AG08396 (cell line): Measurements from ENCODE around the gene OTULIN.

ENCODE experiments used
- DNase-seq: peaks from one replicate; pipeline ENCODE4 v3.0.0; 2012; ENCODE audit warnings: low spot score, mixed read lengths

The OTULIN gene

DNA sequence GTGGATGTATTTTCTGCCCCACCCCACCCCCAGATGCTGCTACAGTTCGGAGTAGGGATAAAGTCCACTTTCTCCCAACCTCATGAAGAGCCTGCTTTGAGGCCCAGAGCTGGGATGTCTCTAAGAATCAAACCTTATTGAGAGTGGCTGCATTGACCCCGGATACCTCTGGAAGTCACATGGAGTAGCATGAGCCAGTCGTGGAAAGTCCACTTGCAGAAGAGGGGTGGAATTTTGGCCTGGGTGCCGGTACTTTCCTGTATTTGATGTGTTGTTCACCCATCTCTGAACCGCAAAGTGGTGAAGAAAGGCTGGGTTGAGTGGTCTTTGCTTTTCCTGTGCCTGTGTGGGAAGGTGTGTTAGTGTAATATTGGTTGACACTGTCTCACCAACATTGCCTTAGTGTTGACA is 3.7 kb downstream of the OTULIN start:
- DNase-seq = no peak

DNA sequence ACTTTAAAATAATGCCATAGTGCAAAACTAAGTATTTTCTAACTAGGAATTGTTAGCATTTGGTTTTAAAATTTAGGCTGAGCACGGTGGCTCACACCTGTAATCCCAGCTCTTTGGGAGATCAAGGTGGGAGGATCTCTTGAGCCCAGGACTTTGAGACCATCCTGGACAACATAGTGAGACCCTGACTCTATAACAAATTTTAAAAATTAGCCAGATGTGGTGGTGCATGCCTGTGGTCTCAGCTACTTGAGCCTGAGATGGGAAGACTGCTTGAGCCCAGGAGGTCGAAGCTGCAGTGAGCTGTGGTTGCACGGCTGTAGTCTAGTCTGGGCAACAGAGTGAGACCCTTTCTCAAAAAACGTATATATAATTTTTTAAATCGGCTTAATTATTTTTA is 4.9 kb downstream of the OTULIN start:
- no peak for DNase-seq

DNA sequence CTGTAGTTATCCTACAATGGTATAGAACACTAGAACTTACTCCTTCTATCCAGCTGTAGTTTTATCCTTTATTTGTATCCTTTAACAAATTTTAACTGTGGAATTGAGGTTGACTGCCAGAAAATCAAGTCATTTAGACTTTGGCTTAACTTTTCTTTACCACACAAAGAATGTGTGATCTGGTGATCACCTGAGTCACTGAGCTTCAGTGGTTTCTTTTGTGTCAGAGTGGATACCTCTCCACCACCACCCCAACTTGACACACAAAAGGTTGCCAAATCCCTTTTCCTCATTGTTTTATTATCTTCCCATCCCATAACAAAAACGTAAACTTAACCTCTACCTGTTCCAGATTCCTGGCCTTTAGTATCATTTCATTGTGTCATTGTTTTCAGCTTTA is 5.5 kb downstream of the OTULIN start:
- no peak for DNase-seq

DNA sequence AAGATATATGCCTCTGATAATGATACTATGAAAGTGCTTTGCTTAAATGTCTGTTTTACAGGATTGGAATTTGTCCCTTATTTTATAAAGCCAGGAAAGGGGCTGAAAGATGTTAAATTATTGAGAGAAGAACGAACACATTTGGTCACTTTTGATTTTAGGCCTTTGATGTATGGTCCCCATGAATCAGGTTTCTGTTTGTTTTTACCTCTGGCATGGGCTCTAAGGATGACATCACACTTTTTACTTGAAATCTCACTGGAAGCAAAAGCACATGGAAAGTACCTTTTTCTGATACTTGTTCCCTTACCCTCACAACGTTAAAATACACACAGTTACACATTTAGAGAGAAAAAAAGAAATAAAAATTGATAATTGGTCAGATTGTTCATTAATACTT is 6.9 kb downstream of the OTULIN start:
- peak; percentile 24 for DNase-seq

DNA sequence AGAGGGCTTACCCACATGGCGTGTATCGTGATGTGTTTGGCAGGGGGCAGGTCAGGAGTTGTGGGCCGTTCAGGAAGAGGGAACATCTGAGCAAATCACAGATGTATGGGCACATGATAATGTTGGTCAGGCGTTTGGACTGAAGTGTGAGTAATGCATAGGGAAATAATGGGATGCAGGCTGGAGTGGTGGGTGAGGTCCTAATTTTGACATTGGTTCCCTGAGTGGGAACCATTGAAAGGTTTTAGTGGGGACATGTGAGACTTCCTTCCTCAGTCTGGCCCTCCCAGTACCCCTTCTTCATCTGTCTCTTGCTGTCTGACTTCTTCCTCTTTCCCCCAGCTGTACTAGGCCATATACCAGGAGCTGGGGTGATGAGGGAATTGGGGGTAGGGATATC is 7.6 kb downstream of the OTULIN start:
- DNase-seq = no peak

DNA sequence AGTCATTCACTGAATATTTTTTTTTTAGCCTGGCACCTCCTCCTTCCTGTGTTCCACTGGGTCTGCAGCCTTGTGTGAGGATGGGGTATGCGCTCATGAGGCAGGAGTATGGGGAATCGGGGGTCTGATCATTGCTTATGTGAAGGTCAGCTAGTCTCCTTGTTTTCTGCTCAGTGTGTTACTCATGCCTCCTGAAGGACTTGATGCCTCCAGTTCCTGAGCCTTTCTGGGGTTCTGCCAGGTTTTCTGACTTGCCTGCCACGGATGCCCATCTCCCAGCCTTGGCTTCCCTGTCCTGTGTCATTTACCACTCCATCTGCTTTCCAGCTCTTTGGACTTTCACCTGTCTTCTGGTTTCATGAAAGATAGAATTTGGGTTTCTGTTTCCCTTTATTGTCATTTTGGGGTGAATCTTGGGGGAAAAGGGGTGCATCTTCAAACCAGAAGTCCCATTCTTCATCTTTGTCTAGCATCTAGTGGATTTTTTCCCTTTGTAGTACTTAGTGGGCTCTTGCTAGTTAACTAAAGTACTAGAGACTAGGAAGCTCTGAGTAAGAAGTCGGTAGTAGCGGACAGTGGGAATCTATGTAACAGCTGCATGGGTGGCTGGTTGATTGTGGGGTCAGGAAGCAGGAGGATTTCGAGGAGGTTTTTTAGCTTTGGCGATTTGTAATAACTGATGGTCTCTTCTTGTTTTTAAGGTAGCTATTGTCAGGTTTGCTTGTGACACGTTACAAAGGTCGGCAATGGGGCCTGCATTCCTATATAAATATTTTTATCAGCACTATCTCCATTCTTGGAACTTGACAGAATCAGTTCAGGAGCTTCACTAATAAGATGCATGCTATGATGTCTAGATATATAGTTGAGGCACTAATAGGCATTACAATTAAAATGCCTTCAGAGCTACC is 8.2 kb downstream of the OTULIN start:
- DNase-seq = peak; percentile 25

DNA sequence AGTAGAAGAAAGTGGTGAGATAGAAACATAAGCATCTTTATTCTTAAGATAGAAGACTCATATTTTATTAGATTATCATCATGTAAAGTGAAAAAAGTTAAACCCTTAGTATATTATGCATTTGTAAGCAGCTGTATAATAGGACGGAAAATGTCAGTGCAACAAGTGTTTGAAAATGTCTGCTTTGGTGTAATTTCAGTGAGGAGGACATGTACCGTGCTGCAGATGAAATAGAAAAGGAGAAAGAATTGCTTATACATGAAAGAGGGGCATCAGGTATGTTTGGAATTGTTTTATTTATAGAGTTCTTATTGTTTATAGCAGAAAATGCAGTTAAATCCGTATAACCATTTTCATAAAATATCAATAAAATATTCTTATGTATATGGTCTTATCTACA is 8.9 kb downstream of the OTULIN start:
- no peak for DNase-seq

DNA sequence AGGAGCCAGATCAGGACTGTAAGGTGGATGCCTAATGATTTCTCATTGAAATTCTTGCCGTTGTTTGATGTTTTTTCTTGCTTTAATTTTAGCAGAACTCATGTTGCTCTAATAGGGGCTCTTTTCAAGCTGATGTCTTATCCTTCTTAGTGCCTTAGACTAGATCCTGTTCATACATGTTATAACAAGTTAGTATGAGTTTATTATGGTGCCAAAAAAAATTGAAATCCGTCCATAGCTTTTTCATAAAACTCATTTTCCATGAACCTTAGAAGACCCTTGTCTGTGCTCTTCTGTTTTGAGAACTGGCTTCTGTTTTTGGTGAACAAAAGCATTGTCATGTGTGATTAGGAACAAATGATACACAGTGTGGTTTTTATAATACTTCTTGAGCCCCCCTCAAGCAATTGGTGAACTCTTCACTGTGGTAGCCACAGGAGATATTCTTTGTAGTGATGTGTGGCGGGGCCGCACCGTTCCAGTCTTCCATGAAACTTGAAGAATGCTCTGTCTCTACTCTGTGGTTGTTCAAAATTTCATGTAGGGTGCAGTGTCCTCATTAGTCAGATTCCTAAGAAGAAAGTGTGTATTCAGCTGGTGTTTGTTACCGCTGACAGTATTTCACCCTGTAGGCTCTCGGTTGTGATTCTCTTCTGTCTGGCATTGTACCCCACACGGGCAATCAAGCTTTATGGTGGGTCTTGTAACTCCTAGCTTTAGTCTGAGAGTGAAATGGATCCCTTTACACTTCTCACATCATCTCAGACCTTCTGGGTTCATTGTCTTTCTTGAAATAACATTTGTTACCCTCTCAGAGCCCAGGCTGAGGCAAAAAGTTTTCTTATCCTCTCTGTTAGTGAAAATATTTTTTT is 10.7 kb downstream of the OTULIN start:
- DNase-seq = no peak

DNA sequence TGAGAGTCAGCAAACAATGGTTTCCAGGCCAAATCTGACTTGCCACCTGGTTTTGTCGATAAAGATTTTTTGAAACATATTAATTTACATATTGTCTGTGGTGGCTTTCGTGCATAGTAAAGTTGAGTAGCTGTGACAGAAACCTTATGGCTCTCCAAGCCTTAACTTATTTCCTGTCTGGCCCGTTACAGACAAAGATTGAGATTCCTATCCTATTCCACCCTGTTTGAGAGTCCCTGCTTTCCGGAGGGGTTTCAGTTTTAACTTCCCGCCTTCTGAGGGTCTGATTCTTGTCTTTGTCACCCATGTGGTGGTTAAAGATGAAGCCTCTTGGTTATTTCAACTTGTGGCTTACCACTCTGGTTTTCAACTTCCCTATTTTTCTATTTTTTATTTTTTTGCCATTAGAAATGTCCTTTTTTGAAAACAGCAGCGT is 11.4 kb downstream of the OTULIN start:
- no peak for DNase-seq

DNA sequence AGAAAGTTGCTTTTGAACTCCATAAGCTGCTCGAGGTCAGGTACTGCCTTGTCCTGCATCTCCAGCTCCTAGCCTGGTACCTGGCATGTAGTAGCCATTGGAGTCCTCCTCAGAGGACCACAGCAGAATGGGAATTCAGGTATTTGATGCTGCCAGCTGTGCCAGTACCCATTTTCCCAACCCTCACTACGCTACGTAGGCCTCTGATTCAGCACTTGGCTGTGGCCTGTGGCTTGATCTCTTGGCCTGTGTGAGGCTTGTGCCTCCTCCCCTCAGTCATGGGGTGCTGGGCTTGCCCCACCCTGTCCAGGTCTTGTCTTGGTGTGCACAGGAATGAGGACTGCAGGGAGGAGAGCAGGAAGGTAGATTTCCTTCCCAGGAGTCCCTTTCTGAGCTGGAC is 11.8 kb downstream of the OTULIN start:
- peak; percentile 49 for DNase-seq

DNA sequence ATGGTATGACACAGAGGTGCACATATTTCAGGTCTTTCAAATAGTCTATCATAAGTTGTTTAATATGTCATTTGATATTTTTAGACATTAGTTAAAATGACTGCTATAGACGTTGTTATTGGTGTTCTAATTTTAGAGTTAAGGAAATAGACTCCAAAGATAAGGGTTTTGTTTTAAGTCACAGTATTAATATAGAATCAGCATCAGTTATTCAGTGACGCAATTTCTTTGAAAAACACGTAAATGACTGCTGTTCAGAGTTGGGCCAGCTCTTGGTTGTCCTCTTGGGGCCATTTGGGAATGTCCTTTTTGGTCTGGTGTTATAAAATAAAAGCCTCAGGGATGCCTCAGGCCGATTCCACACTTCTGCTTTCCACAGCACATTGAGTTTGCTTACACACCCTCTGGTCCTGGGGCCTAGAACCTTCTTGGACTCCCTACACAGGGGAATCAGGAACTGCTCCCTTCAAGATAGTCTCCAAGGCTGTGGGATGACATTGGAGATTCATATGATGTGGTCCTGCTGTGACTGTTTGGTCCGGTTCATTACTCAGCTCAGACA is 14.3 kb downstream of the OTULIN start:
- no peak for DNase-seq

DNA sequence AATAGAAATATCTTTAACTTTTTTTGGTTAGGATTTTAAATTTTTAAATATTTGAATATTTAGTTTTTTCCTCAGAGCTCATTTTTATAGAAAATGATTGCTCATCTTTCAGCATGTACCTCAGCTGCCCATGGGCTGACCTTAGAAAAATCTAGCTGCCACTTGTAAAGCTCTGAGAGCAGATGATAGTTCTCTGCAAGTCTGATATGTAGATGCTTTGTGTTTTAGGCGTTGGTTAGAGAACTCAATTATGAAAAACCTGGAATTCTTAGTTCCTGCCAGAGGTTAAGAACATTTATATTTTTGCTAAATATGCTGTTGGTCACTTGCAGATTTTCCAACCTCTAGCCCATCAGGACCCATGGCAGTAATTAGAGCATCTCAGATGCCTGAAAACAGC is 15.1 kb downstream of the OTULIN start:
- no peak for DNase-seq

DNA sequence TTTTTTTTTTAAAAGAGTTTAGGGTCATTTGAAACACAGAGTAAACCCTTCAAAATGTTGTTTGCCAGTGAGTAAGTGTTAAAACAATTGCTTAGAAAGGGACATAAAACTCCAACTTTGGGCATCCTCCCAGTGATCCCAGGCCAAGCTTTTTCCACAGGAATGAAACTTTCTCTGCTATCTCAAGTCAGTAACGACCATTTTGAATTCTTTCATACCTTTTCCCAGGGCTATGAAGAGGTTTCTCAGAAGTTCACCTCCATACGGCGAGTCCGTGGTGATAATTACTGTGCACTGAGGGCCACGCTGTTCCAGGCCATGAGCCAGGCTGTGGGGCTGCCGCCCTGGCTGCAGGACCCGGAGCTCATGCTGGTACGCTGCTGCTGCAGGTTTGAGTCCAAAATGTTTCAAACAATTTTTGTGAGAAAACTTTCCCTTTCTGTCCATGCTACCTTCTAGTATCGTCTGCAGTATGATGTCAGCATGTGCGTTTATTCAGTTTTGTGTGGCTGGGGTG is 16.8 kb downstream of the OTULIN start:
- no peak for DNase-seq

DNA sequence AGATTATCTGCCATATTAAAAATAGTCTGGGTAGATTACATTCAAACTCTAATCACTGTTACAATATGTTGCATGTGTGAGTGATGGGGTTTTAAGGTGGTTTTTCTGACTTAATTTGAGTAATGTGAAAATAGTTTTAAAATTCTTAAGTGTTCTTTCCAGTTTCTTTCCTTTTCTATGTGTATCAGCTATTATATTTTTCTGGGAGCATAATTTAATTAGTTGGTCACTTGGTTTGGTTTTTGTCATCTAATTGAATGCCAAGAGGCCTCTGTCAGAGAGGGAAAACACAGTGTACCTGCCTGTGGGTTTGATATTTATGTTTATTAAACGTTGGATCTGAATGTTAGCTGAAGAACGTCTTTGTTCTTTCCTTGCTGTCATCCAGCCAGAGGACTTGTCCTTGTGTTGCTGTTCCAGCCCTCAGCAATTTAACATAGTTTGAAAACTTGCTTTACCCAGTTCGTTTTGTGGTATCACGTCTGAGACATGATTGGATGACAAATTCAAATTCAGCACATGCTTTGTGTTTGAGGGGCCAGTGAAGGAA is 19.5 kb downstream of the OTULIN start:
- DNase-seq = no peak

DNA sequence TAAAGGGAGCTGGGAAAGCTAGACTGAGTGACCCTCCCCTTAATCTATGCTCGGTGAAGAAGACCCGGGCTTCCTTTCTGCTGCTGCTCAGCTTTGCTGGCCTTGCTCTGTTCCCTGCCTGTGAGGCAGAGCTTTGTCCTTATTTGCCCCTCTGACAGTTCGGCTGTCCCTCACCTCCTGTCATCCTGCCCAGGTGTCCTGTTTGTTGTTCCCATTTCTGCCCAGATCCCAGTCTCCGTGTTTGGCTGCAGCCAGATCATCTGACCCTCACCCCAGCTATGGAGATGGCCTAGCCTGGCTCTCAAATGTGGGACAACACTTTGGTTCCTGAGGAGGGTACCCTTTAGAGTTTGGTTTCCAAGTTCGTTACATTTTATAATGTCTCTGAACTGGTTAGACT is 20.2 kb downstream of the OTULIN start:
- DNase-seq = no peak

DNA sequence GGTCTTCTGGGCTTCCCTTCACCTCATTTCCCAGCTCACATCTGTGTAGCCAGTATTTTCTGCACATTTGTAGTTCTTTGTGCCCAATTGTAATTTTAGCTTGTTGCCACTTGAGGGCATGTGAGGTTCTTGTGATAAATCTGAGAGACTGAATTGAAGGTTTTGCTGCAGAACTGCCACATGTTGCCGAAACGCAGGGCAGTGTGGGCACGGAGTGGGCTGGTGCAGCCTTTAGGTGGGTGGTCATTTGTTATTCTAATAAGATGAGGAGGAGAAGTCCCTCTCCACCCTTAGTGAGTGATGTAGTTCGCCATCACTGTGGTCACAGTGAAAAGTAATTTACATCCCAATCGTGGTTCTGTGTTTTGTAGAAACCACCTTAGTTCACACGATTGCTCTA is 21.2 kb downstream of the OTULIN start:
- DNase-seq = peak; percentile 56

DNA sequence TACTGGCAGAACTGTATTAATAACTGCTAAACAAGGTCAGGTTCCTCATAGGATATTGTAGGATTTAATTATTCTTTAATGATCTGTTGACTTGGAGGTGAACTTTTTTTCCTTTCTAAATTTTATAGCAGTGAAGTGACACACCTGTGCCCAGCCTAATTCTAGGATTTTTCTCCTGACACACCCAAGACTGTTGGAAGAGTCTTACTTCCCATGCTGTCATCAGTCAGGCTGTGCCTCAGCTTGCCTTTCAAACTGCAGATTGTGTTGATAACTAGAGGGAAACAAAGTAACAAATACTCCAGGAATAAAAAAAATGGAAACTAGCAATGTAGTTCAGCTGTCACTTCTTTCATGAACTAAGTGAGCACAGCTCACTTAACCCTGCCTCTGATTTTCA is 22.0 kb downstream of the OTULIN start:
- no peak for DNase-seq

DNA sequence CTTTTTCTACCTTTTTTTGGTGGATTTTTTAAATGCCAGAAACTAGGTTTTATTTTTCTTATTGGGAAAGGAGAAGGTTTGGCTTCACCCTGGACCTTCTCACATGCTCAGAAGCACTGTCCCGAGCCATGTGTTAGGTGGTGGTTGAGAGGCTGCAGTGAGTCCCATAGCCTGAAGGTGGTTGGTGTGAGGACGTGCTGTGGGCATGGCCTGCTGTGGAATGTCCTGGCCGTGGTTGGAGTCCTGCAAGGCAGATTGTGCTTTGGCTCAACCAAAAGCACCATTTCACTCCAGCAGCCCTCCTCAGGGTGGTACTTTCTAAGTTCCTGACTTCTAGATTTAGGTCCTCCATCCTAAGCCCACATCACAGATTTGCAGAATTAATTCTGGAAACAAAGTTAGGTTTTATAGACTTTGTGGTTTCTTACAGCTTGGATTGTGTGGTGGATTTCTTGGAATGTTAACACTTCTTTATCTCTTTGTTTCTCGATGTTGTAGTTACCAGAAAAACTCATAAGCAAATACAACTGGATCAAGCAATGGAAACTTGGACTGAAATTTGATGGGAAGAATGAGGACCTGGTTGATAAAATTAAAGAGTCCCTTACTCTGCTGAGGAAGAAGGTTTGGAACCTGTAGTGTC is 22.6 kb downstream of the OTULIN start:
- peak; percentile 67 for DNase-seq

DNA sequence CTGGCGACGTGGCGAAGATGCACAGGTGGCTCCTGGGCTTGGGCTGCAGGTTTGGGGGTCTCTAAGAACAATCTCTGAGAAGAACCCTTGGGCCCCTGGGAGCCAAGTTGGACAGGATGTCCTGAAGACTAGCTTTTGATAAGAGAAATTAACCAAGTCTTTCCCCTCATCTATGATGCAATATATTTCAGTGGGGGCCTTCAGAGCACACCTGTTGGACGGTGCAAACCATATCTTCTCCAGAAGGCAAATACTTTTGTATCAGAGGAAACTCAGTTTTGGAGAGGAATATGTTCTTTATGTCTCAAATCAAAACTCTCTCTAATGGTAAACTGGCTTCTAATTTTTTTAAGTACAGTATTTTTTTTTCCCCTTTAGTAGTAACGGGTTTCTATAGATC is 28.6 kb downstream of the OTULIN start:
- DNase-seq = no peak

DNA sequence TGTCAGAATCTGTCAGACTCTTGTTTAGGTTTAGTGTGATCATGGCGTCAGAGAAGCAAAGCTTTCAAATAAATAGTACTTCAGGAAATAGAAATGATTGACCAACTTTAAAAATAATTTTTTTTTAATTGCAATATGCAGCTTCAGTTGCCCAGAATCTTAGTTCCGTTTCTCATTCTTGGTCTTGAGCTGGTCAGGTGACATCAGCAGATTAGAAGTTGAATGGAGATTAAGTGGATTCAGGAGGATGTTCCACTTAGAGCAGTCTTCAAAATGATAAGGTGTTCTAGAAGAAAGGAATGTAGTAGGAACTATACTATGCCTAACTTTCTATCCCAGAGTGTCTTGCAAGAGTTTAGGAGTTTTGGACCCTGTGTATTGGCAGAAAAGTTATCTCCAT is 30.6 kb downstream of the OTULIN start:
- DNase-seq = no peak

DNA sequence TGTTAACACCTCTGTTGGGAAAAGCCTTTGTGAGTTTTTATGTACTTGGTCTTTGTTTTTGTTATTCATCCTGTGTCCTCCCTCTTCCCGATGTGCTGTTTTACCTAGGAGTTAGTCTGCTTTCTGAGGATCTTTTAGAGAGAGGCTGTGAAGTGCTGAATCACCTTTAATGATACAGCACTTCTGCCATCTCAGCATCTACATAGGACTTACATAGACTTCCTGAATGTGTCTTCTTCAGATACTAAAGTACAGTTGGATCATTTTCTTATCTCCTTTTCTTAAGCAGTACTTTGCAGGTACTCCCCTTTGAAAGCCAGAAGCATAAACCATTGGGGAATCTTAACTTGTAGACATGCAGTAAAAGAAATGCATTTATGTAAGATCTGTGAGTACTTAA is 31.5 kb downstream of the OTULIN start:
- DNase-seq = no peak

DNA sequence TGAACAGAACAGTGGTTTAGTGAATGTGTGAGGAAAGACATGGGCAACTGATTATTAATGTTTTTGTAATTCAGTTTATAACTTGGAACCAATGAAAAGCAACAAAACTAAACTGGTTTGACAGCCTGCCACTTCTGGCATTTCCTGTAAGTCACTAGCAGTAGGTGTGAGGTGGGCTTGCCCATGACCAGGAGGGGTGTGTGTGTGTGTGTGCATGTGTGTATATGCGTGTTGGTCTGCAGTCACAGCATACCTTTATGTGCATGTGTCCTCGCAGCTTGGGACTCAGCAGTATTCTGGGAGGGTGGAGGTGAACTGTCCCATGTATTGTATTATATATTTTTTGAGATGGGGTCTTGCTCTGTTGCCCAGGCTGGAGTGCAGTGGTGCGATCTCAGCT is 32.3 kb downstream of the OTULIN start:
- DNase-seq = no peak
